HG03060 (cell line): ENCODE data around the gene GNE.
A peak's percentile ranks its signal among the peaks of the same experiment; 100 is the strongest.
"Not testable (repeated sequence)": the region's sequence is repeated elsewhere in the genome, so short reads cannot be mapped to it uniquely, and the experiment has no call there.

Source experiments
- ATAC-seq: cut with Tn5 transposase; IDR thresholded peaks from one replicate; pipeline ENCODE4 v1.9.1; 2021; ENCODE audit warnings: low read depth, moderate number of reproducible peaks; ENCODE audit not compliant: unreplicated experiment

The GNE gene

GRCh38 chr9:36211510-36211909 lies 46.7 kb downstream of the GNE start:
- no peak for ATAC-seq

GRCh38 chr9:36210722-36211121 lies 47.5 kb downstream of the GNE start:
- no peak for ATAC-seq

GRCh38 chr9:36208521-36209253 lies 49.6 kb downstream of the GNE start:
- no peak for ATAC-seq

- no peak for ATAC-seq
Observed at GRCh38 chr9:36207546-36208012, 50.7 kb downstream of the GNE start.

- no peak for ATAC-seq
Observed at GRCh38 chr9:36207016-36207415, 51.2 kb downstream of the GNE start.

GRCh38 chr9:36204906-36205547 lies 53.2 kb downstream of the GNE start:
- no peak for ATAC-seq

GRCh38 chr9:36194326-36195000 lies 63.8 kb downstream of the GNE start:
- no peak for ATAC-seq

- ATAC-seq, result no peak
Observed at GRCh38 chr9:36193023-36193422, 65.2 kb downstream of the GNE start.

GRCh38 chr9:36192196-36192595 lies 66.1 kb downstream of the GNE start:
- ATAC-seq, result no peak

- no peak for ATAC-seq
Observed at GRCh38 chr9:36191686-36192085, 66.6 kb downstream of the GNE start.

- ATAC-seq, result no peak
Observed at GRCh38 chr9:36191290-36191645, 67.0 kb downstream of the GNE start.

GRCh38 chr9:36190388-36191289 lies 67.6 kb downstream of the GNE start, which contains the start of gene CLTA:
TSS of gene CLTA (plus strand) at chr9:36190921. CDS start at chr9:36191057, 136 bp downstream.
- ATAC-seq, result peak; percentile 90

- no peak for ATAC-seq
Observed at GRCh38 chr9:36189976-36190375, 68.3 kb downstream of the GNE start.

- ATAC-seq, result no peak
Observed at GRCh38 chr9:36188212-36188611, 70.0 kb downstream of the GNE start.

GRCh38 chr9:36187414-36187813 lies 70.8 kb downstream of the GNE start:
- ATAC-seq, result no peak

GRCh38 chr9:36180243-36180642 lies 78.0 kb downstream of the GNE start:
- not testable (repeated sequence) for ATAC-seq

- no peak for ATAC-seq
Observed at GRCh38 chr9:36177571-36177970, 80.7 kb downstream of the GNE start.

- ATAC-seq, result not testable (repeated sequence)
Observed at GRCh38 chr9:36176496-36176895, 81.8 kb downstream of the GNE start.

- ATAC-seq, result not testable (repeated sequence)
Observed at GRCh38 chr9:36175209-36175608, 83.0 kb downstream of the GNE start.

GRCh38 chr9:36174731-36175130 lies 83.5 kb downstream of the GNE start:
- ATAC-seq, result no peak
